ENCODE results near the gene AFM. TPM values are rescaled to one million over a fixed set of nuclear protein-coding genes. Genes with fewer than 3 reads are reported as not detected.

Gene AFM, protein sequence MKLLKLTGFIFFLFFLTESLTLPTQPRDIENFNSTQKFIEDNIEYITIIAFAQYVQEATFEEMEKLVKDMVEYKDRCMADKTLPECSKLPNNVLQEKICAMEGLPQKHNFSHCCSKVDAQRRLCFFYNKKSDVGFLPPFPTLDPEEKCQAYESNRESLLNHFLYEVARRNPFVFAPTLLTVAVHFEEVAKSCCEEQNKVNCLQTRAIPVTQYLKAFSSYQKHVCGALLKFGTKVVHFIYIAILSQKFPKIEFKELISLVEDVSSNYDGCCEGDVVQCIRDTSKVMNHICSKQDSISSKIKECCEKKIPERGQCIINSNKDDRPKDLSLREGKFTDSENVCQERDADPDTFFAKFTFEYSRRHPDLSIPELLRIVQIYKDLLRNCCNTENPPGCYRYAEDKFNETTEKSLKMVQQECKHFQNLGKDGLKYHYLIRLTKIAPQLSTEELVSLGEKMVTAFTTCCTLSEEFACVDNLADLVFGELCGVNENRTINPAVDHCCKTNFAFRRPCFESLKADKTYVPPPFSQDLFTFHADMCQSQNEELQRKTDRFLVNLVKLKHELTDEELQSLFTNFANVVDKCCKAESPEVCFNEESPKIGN
- not detected in 2 replicates for total RNA-seq

GRCh38 chr4:73481358-73481757 lies at the start of gene AFM:
AFM (plus strand) TSS chr4:73481745; CDS start chr4:73481776, 31 bp downstream.

DNA sequence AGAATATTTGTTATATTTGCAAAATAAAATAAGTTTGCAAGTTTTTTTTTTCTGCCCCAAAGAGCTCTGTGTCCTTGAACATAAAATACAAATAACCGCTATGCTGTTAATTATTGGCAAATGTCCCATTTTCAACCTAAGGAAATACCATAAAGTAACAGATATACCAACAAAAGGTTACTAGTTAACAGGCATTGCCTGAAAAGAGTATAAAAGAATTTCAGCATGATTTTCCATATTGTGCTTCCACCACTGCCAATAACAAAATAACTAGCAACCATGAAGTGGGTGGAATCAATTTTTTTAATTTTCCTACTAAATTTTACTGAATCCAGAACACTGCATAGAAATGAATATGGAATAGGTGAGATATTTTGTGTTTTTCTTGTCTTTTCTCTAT lies 45.6 kb upstream of the AFM start, which contains the start of gene AFP:
Gene AFP, plus strand, starts transcription at position 238 of the 400 bp plus-strand sequence. Its CDS starts 42 bp downstream, at position 280.

Other genes starting within 250 kb of the AFM start
- 25.7 and 33.1 TPM in 2 replicates for gene ANKRD17, start 222.9 kb upstream of the AFM start, total RNA-seq
- gene ALB, start 77.5 kb upstream of the AFM start, total RNA-seq = not detected in 2 replicates
- gene AFP, start 45.5 kb upstream of the AFM start, total RNA-seq = 1.2 TPM in 1 of 2 replicates, not detected in the other
- 0.18 TPM in 1 of 2 replicates, not detected in the other for gene RASSF6, start 138.7 kb downstream of the AFM start, total RNA-seq